GM18870 (cell line): Measurements from ENCODE around the gene DPP10.

Source experiments
- ATAC-seq: cut with Tn5 transposase; IDR thresholded peaks from one replicate; pipeline ENCODE4 v1.9.1; 2021; ENCODE audit warnings: moderate library complexity; ENCODE audit not compliant: unreplicated experiment

DPP10 gene

DNA sequence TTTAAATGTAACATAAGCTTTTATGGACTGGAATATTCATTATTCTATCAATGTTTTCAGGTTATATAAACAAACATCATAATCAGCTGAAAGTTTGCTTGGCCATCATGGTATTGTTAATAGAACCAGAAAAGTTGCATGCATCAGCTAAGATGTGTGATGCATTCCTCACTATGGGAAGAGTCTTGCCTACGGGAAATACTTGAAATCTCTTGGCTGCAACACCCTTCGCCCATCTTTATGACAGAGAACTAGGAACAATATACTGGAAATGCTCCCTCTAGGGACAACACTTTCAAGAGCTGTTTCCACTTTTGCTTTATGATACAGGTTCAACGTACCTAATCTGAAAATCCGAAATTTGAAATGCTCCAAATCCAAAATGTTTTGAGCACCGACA, 1390.8 kb downstream of the DPP10 start:
- no peak for ATAC-seq

DNA sequence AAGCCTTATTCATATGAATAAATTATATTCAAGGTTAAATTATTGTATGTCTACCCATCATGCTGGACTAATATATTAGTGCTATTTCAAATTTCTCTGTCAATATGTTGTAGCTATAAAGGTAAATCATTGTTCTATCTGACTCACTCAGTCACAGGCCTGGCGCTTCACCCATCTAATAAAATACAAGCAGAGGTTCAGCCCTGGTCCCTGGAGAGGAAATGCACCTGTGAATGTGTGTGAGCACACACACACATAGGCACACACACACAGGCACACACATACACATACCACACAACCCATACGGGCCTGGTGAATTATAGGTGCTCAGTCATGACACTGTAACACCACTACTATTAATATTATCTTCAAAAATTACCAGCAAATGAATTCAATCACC, 1396.1 kb downstream of the DPP10 start:
- ATAC-seq, result no peak

DNA sequence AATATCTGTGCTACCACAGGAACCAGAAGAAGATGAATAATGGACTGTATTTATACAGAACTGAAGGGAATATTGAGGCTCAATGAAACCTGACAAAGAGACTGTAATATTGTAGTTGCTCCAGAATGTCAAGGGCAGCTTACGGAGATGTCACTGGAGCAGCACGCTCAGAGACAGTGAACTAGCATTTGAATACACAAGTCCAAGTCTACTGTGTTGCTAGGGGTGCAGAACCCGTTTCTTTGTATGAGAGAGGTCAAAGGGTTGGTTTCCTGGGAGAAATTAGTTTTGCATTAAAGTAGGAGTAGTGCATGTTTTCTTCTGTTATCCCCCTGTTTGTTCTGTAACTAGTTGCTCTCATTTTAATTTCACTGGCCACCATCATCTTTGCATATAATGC, 1399.9 kb downstream of the DPP10 start:
- ATAC-seq, result no peak

DNA sequence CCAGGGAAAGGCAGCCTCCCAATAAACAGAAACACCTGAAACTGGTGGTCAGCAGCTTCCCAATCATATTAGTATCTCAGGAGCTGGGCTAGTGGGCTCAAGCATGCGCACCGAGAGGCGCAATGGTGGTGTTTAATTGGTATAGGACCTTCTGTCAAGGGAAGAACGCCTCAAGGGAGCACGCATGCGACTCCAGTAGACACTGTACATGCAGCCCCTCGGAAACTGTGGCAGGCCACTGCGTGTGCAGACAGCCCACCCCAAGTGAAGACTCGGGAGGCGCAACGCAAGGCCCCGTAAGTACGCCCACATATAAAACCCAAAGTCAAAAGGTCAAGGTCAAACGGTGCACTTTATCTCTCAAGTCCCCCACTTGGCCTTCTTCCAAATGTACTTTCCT, 1405.8 kb downstream of the DPP10 start:
- no peak for ATAC-seq

DNA sequence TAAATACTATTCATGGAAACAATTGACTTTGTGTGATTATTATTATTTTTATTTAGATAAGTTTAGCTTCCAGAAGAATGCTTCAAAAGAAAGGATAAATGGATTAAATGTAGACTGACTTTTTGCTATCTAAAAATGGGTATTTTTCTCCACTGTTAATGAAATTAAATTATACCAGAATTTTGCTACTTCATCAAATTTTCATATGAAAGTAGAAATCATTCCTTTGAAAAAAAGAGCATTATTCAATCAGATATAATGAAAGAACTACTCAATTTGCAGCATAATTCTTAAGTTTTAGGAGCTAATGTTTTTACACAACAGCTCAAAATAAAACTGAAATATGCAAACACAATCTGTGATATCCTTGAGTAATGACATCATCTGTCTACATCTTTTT, 1424.6 kb downstream of the DPP10 start:
- no peak for ATAC-seq

- no peak for ATAC-seq
Observed at GRCh38 chr2:115874427-115874826, 1432.0 kb downstream of the DPP10 start.

DNA sequence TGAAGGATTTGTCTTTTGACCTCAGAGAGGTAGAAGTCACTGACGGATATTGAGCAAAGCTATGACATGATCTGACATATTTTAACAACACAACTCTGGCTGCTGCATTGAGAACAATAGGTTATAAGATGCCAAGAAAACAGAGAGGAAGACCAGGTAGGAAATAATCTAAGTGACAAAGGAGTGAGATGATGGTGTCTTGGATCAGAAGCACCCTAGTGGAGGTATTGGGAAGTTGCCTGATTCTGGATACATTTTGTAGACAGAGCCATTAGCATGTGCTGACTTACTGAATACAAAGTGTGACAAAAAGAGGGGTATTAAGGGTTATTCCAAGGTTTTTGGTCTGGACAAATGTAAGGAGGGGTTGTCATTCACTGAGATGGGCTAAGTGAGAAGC, 1438.1 kb downstream of the DPP10 start:
- ATAC-seq, result no peak

DNA sequence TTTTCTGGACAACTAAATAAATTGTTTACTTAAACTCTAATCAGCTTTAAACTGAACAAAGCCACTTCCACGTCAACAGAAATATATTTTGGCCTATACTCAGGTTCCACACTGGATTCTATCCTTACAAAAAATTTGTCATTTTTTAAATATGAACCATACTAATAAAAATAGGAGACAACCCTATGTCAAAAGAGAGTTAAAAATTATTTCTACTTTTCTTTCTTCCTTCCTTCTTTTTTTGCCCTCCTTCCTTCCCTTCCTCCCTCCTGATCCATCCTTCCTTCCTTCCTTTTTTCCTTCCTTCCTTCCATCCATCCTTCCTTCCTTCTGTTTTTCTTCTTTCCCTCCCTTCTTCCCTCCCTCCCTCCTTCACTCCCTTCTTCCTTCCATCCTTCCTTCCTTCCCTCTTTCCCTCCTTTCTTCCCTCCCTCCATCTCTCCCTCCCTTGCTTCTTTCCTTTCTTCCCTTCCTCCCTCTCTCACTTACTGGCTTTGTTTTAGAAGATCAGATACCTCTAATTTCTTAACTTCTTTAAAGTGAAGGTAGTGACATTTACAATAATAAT, 1444.9 kb downstream of the DPP10 start:
- no peak for ATAC-seq
